HG03460 (cell line): ENCODE results near the gene POSTN.
"Not testable (repeated sequence)": the region's sequence is repeated elsewhere in the genome, so short reads cannot be mapped to it uniquely, and the experiment has no call there.

ENCODE experiments used
- ATAC-seq: cut with Tn5 transposase; IDR thresholded peaks from one replicate; pipeline ENCODE4 v1.9.1; 2021; ENCODE audit not compliant: unreplicated experiment

The POSTN gene

DNA sequence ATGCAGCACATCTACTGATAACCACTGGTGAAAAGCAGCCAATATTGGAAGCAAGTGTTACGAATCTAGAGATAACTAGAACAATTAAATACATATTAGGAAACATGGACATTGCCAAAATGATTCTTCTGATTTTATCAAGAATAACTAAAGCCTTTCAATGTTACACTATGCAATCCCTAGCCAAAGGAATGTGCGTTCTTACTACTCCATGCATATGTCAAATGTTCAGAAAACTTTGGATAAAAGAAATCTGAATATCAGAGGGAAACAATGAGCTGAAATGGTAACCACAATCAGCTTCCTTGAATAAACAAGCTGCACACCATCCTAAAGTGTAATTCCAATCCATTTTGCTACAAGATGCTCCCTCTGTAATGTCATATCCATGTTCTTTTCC, 951 bp upstream of the POSTN start:
- ATAC-seq, result no peak

- no peak for ATAC-seq
Measured at GRCh38 chr13:37597477-37598025, 1.0 kb downstream of the POSTN start.

GRCh38 chr13:37596805-37597204, 1.8 kb downstream of the POSTN start:
- ATAC-seq, result no peak

DNA sequence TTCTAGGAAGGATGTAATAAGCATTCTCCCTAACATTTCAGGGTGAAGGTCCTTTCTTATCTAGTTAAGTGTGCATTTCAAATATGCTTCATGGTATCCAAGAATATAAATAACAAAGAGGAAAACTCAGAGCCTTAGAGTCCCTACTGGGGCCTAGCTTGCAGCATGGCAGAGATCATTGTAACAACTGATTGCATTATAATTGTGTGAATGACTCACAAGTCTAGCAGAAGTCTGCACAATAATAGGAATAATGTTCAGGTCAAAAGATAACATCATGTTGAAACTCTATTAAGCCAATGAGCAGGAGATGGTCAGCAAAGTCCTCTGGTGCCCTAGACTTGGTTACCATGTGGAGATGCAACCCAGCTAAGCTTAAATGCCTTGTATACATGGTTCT, 3.4 kb downstream of the POSTN start:
- no peak for ATAC-seq

GRCh38 chr13:37594550-37594949, 4.0 kb downstream of the POSTN start:
- ATAC-seq, result no peak

GRCh38 chr13:37589381-37589780, 9.2 kb downstream of the POSTN start:
- ATAC-seq, result not testable (repeated sequence)

- ATAC-seq, result no peak
Measured at GRCh38 chr13:37587236-37587635, 11.3 kb downstream of the POSTN start.

GRCh38 chr13:37586164-37586563, 12.4 kb downstream of the POSTN start:
- no peak for ATAC-seq

GRCh38 chr13:37585541-37585940, 13.0 kb downstream of the POSTN start:
- ATAC-seq, result no peak

- ATAC-seq, result no peak
Measured at GRCh38 chr13:37576601-37577000, 22.0 kb downstream of the POSTN start.

DNA sequence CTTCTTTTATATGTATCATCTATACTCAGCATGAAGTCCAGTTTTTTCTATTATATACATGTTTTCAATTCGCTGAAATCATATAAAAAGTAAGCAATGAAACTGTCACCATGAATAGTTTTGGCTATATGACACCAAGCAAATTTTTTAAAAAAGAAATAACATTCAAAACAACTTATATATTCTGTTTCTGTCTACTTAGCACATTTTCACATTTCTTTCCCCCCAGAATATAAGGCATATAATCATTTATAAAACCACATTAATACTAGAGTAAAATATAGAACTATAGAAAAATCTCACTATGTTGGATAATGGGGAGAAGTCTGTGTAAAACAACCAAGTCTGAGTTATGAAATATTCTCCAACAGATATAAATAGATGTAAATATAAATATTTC, 33.1 kb downstream of the POSTN start:
- no peak for ATAC-seq

DNA sequence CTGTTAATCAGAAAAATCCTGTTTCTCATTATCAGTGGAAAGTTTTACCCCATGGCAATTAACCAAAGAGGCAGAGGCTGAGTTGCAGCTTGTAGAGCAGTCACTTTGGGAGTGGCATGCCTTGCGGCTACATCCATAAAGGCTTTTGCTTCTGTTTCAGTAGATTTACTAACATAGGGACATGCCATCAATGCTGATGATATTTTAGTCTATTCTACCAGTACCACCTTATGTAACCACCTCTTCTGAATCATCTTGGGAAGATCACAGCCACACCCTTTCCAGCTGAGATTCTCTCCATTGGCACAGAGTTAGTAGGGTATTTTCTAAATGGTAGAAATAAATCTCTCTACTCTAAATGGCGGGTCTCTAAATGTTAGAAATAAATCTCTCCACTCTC, 37.5 kb downstream of the POSTN start:
- ATAC-seq, result no peak

GRCh38 chr13:37560526-37560925, 38.0 kb downstream of the POSTN start:
- ATAC-seq, result no peak

DNA sequence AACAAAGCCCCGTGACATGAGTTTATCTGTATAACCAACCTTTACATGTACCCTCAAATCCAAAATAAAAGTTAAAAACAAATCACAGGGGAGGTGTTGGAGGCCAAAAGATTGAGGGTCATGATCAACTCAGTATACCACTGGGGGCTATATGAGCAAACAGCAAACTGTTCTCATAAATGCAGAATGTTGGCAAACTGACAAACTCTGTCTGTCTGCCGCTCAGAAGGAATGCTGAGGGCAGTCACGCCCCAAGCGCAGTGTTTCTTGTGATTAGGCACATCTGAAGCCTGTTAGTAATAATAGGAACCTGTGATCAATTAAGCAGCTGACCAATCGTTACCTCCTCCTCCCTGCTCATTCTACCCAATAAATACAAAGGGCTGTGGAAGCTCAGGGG, 39.8 kb downstream of the POSTN start:
- not testable (repeated sequence) for ATAC-seq

- ATAC-seq, result no peak
Measured at GRCh38 chr13:37546087-37546486, 52.5 kb downstream of the POSTN start.

- no peak for ATAC-seq
Measured at GRCh38 chr13:37544995-37545394, 53.6 kb downstream of the POSTN start.

- ATAC-seq, result no peak
Measured at GRCh38 chr13:37539976-37540605, 58.5 kb downstream of the POSTN start.

GRCh38 chr13:37539170-37539569, 59.4 kb downstream of the POSTN start:
- ATAC-seq, result no peak

DNA sequence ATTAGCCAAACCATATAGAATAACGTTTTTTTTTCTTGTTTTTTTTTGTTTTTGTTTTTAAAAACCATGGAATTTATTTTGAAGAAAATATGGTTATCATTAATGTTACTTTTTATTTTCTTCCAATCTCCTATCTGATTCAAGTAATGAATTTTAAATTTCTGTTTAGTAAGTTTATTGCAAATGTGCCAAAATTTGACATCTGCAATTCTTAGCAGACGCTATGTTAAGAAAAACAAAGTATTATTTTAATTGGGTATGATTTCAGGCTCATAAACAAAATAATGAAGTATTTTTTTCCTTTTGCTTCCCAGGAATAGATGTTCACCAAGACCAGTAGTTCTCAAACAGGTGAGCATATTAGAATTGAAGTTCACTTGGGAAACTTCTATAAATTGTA, 63.1 kb downstream of the POSTN start:
- no peak for ATAC-seq

GRCh38 chr13:37534676-37535075, 63.9 kb downstream of the POSTN start:
- no peak for ATAC-seq

- ATAC-seq, result no peak
Measured at GRCh38 chr13:37534181-37534580, 64.4 kb downstream of the POSTN start.

DNA sequence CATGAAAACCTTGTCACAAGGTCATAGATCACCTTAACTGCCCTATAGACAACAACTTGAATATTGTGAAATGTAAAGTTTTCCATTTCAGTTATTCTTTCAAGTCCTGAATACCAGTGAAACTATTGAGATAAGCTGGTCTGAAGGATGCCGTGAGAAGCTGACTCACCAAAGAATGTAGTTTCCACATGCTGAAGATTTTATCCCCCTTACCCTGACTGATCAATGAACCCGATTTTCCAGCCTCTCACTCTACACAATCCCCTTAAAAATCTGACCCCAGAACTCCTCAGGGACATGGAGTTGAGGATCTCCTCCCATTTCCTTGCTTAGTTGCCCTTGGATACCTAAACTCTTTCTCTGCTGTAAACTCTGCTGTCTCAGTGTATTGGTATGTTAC, 67.5 kb downstream of the POSTN start:
- ATAC-seq, result no peak

- no peak for ATAC-seq
Measured at GRCh38 chr13:37529751-37530385, 68.7 kb downstream of the POSTN start.
